HG02610 (cell line): ENCODE results near the gene KMT2C.

Source experiments
- ATAC-seq: cut with Tn5 transposase; IDR thresholded peaks from one replicate; pipeline ENCODE4 v1.9.1; 2021; ENCODE audit warnings: mild to moderate bottlenecking, moderate library complexity; ENCODE audit not compliant: unreplicated experiment

Gene KMT2C

GRCh38 chr7:152121432-152121831 lies 314.4 kb downstream of the KMT2C start:
- no peak for ATAC-seq

- no peak for ATAC-seq
These were observed 315.0 kb downstream of the KMT2C start for GRCh38 chr7:152120776-152121175.

GRCh38 chr7:152120210-152120609 lies 315.6 kb downstream of the KMT2C start:
- ATAC-seq: no peak

GRCh38 chr7:152117356-152117755 lies 318.4 kb downstream of the KMT2C start:
- ATAC-seq: no peak

- no peak for ATAC-seq
These were observed 320.6 kb downstream of the KMT2C start for GRCh38 chr7:152115021-152115718.

GRCh38 chr7:152112829-152113228 lies 323.0 kb downstream of the KMT2C start:
- no peak for ATAC-seq

GRCh38 chr7:152108359-152108758 lies 327.4 kb downstream of the KMT2C start:
- ATAC-seq: no peak

- no peak for ATAC-seq
These were observed 327.9 kb downstream of the KMT2C start for GRCh38 chr7:152107945-152108344.

- ATAC-seq: no peak
These were observed 328.8 kb downstream of the KMT2C start for GRCh38 chr7:152106990-152107389.

GRCh38 chr7:152105205-152105604 lies 330.6 kb downstream of the KMT2C start:
- no peak for ATAC-seq

- no peak for ATAC-seq
These were observed 332.1 kb downstream of the KMT2C start for GRCh38 chr7:152103691-152104090.

GRCh38 chr7:152103066-152103465 lies 332.7 kb downstream of the KMT2C start:
- no peak for ATAC-seq

GRCh38 chr7:152097330-152097729 lies 338.5 kb downstream of the KMT2C start:
- no peak for ATAC-seq

- no peak for ATAC-seq
These were observed 340.0 kb downstream of the KMT2C start for GRCh38 chr7:152095771-152096170.

GRCh38 chr7:152093717-152094116 lies 342.1 kb downstream of the KMT2C start:
- ATAC-seq: no peak

GRCh38 chr7:152090747-152091146 lies 345.1 kb downstream of the KMT2C start:
- no peak for ATAC-seq

GRCh38 chr7:152089183-152089582 lies 346.6 kb downstream of the KMT2C start:
- ATAC-seq: no peak

- no peak for ATAC-seq
These were observed 349.3 kb downstream of the KMT2C start for GRCh38 chr7:152086513-152086912.

GRCh38 chr7:152085131-152085530 lies 350.7 kb downstream of the KMT2C start:
- ATAC-seq: no peak
